Fibroblast of mammary gland (primary cell): ENCODE data around the gene VSIG8.

Experiments used
- DNase-seq: peaks from one replicate; pipeline ENCODE4 v3.0.0-alpha.2; 2010; ENCODE audit warnings: low read depth
- H3K4me3 ChIP-seq: 2 replicates; pipeline ENCODE4 v1.5.1; 2011; ENCODE audit warnings: low read depth, mild to moderate bottlenecking, low read length, moderate library complexity; ENCODE audit not compliant: control insufficient read depth
- TF ChIP-seq, protein P1 (sequence below): conservative IDR thresholded peaks from 2 replicates; pipeline ENCODE4 v1.5.1; 2011; ENCODE audit warnings: low read depth, low read length, inconsistent platforms; ENCODE audit not compliant: control insufficient read depth, insufficient read depth

VSIG8 gene

DNA sequence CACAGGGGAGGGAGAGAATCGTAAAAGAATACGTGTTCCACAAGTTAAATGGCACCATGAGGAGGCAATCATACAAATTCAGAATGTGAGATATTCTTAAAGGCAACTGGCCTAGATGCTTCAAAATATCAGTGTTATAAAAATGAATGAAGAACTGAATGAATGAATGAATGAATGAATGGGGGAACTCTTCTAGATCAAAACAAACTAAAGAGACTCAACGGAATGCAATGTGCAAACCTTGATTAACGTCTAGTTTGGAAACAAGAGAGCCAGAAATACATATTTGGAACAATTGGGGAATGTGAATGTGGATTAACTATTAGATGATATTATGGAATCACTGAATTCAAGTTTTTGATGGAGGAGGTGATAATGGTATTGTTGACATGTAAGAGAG lies 20.7 kb upstream of the VSIG8 start:
- TF ChIP-seq, protein P1, sequence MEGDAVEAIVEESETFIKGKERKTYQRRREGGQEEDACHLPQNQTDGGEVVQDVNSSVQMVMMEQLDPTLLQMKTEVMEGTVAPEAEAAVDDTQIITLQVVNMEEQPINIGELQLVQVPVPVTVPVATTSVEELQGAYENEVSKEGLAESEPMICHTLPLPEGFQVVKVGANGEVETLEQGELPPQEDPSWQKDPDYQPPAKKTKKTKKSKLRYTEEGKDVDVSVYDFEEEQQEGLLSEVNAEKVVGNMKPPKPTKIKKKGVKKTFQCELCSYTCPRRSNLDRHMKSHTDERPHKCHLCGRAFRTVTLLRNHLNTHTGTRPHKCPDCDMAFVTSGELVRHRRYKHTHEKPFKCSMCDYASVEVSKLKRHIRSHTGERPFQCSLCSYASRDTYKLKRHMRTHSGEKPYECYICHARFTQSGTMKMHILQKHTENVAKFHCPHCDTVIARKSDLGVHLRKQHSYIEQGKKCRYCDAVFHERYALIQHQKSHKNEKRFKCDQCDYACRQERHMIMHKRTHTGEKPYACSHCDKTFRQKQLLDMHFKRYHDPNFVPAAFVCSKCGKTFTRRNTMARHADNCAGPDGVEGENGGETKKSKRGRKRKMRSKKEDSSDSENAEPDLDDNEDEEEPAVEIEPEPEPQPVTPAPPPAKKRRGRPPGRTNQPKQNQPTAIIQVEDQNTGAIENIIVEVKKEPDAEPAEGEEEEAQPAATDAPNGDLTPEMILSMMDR: no peak

DNA sequence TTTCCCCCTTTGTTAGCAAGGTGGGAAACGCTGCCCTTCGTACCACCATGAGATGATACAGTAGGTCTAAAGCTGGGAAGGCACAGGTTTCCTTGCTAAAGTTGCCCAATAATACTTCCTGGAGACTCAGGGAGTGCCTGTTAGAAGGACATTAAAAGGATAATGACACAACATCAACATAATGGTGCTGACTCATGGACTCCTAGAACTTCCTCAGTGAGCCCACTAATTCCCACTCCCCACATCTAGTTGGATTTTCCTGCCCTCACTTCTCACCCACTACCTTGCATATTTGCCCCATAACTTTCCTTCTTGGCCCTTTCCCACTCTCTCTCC lies 20.0 kb upstream of the VSIG8 start:
- TF ChIP-seq, protein P1: no peak
- peak; percentile 81 for DNase-seq
- no peak overlapping the region for H3K4me3 ChIP-seq

More for the DNA sequence above, 20.7 kb upstream of the VSIG8 start:
- DNase-seq: no peak
- no peak overlapping the region for H3K4me3 ChIP-seq

DNA sequence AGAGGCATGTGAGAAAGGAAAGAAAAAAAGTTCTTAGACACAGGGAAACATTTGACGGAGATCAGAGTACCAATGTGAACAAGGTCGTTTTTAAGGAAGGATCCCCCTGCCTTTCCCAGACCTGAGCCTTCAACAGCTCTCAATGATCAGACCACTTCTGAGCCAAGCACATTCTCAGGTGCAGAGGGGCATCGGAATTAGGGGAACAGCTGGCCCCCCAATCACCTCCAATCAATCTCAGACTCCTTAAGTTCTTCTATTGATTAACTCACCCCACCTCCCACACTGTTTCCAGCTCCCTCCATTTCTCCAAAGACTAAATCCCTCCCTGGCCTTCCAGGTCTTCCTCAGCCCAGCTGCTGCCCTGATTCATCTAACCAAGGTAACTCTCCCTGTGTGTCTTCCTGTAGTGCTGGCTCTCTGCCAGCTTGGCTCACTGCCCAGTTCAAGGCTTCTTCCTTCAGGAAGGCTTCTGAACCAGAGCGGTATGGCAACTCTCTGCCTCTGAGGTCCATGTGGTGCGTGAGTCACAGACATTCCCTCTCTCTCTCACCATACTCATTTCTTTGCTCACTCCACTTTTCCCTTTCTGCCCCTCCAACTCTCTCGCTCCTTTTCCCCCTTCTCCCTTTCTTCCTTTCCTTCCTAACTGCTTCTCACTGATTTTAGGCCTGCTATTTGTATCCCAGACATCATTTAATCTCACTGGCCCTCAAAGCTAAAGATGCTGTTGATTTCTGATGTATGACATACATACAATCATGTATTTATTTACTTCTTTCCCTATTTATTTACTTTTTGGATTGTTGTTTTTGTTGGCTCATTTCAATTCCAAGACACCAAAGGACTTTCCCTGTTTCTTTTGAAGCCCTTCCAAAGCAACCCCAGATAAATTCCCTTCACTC lies 19.4 kb upstream of the VSIG8 start:
- TF ChIP-seq, protein P1: no peak
- peak; percentile 99 for DNase-seq
- H3K4me3 ChIP-seq: no peak overlapping the region

DNA sequence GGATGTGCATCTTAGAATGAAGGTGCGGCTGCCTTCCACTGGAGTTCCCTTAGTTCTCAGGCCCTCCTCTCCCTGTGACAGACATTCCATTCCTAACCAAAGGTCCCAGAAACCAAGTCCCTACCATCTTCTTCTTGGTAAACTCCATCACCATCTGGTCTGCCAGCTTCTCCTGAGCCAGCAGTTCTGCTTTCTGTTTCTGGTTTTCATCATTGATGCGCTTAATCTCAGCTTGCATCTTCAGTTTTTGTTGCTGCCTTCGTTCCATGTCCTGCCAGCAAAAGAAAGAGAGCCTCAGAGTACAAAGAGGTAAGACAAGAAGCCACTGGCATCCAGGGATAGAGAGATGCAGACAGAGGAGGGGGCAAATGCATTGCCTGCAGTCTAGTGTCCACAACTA lies 18.0 kb upstream of the VSIG8 start:
- DNase-seq: no peak
- H3K4me3 ChIP-seq: no peak overlapping the region
- TF ChIP-seq, protein P1: no peak

DNA sequence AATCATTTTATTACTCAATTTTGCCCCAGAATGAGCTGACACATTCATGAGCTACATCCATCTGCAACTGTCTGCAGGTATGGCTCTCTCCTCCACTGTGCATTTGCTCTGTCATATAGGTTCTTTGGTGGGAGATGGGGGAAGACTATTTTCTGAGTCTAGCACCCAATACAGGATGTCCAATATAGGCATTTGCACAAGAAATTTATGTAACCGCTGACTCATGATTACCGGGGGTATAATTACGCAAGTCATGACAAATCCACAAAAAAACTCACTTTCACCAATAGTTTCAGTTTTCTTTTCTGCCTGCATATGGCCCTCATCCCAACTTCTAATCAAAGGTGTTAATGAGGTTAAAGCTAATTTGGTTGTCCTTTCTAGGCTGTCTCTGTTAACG lies 17.5 kb upstream of the VSIG8 start:
- DNase-seq: peak; percentile 89
- no peak overlapping the region for H3K4me3 ChIP-seq
- TF ChIP-seq, protein P1: no peak

DNA sequence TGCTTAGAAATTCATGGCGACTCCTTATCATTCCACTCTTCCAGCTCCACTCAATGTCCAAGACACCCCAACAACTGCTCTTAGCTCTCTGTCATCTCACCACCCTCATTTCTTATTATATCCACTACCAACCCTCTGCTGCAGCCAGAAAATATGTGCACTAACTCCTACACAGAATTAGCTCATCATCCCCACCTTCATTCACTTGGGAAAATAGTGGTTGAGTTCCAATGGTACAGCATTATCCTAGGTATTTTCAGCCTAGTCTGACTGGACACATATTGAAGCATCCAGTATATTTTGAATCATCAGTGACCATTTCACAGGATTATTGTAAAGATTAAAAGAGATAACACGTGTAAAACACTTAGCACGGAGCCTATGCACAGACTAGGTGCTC lies 16.7 kb upstream of the VSIG8 start:
- DNase-seq: no peak
- TF ChIP-seq, protein P1: no peak
- no peak overlapping the region for H3K4me3 ChIP-seq
